H1 (cell line): Measurements from ENCODE around the gene SHANK1. TPM values are rescaled to one million over a fixed set of nuclear protein-coding genes. Genes with fewer than 3 reads are reported as not detected.

ENCODE experiments used
- FOSL1 ChIP-seq: IDR thresholded peaks from 2 replicates; pipeline ENCODE4 v1.6.1; 2011; ENCODE audit warnings: mild to moderate bottlenecking, low read depth, low read length, moderate library complexity; ENCODE audit not compliant: insufficient read depth
- HDAC2 ChIP-seq, 2 experiments: fragments of 300-600 bp in 1 of 2; sonication (generic) in 1 of 2; IDR thresholded peaks; 2 replicates each; pipeline ENCODE4 v1.6.1; 2011 to 2012; ENCODE audit warnings: low read depth in 2 of 2, low read length in 2 of 2, mild to moderate bottlenecking in 2 of 2, moderate library complexity in 2 of 2, borderline replicate concordance in 1 of 2, inconsistent platforms in 1 of 2
- JUN ChIP-seq: IDR thresholded peaks from 2 replicates; pipeline ENCODE4 v1.6.1; 2011; ENCODE audit warnings: low read depth, mild to moderate bottlenecking, improper control_type of control experiment, low read length
- JUND ChIP-seq: IDR thresholded peaks from 2 replicates; pipeline ENCODE4 v1.6.1; 2011; ENCODE audit warnings: mild to moderate bottlenecking, improper control_type of control experiment, low read length
- RNF2 ChIP-seq: fragments of 200-900, 300-1000 bp; sonication (generic); IDR thresholded peaks from 2 replicates; pipeline ENCODE4 v1.7.1; 2016; ENCODE audit warnings: borderline replicate concordance, low read depth, mild to moderate bottlenecking, antibody characterized with exemption, low read length; ENCODE audit not compliant: poor library complexity, severe bottlenecking; ENCODE audit errors: missing control alignments
- polyA plus RNA-seq, 7 experiments: library from polyadenylated mRNA; depleted of rRNA in 3 of 7; stranded (reverse) in 5 of 7; unstranded in 2 of 7; fragments of >200 nt in 5 of 7; fragments of 200-250 nt in 2 of 7; gene quantifications; 1 replicate in 5 of 7; 2 replicates in 1 of 7; 4 replicates in 1 of 7; pipeline versions ENCODE4 v1.2.1 to v1.2.3, GENCODE V29; 2011 to 2013; ENCODE audit warnings: missing spikeins in 2 of 7, mixed read lengths in 2 of 7
- total RNA-seq: library from RNA; stranded (reverse); fragmentation: NEBNext Ultra II Directional; extraction: Animal tissue kit (Norgen Biotek cat#: 25700); gene quantifications from 2 replicates; pipeline ENCODE4 v1.2.1, GENCODE V29; 2021

Gene SHANK1
- total and polyA plus RNA-seq, 2 of the 8 experiments (the other 6 are each of a cell fraction or from before 2014, with no cell fraction given): 1.1 to 3.7 TPM

DNA sequence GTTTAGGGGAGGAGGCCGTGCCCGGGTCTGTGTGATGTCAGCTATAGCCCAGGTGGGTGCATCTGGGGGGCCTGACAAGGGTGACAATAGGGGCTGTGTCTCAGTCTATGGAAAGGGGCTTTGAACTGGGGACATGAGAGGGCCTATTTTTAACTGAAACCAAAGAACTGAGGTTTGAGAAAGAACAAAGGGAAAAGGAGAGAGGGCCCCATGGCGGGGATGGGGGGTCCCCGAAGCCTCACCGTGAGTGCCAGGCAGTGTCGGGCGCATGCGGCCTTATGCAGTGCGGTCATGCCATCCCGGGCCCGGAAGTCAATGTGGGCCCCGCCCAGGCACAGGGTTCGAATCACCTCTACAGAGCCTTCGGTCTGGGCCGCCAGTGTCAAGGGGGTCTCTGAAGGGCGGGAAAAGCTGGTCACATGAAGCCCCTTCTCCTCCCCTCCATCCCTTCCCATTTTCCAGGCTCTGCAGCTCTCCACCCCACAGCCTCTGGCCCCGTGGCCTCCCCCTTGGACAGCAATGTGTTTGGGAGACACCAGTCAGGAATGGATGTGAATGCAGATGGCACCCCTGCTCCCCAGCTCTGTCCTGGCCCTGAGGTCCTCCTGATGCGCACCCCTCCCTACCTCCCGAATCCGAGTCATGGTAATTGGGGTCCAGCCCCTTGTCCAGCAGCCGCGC is 5.9 kb downstream of the SHANK1 start (continued):
- no peak for TF ChIP-seq RNF2
- TF ChIP-seq JUND: no peak
- no peak for TF ChIP-seq JUN
- TF ChIP-seq FOSL1: no peak
- no peak for TF ChIP-seq HDAC2 (IDR thresholded peaks at IDR 0.05; ENCODE audit: borderline replicate concordance in 1 of 2, low read depth in 2 of 2, low read length in 2 of 2)
